Measurements from ENCODE around the gene PARS2. TPM values are rescaled to one million over a fixed set of nuclear protein-coding genes. Genes with fewer than 3 reads are reported as not detected.

Gene PARS2
- total and polyA plus RNA-seq, 2 experiments from 2014 or later = 4.8 to 9.3 TPM

- no peaks in the 10 kb centered on the region for H3K9me3 ChIP-seq (ENCODE audit: low read depth)
- no peaks in the 10 kb centered on the region for H4K20me1 ChIP-seq (ENCODE audit: insufficient read depth, poor library complexity, severe bottlenecking)
- WGBS (ENCODE audit: low lambda C conversion rate, missing lambda C conversion rate) = 89% methylated on average over 6 of the region's 6 CpGs
- no peak overlapping the region for H3K27ac ChIP-seq
- DNase-seq (ENCODE audit: low spot score) = no peak
- no peaks in the 10 kb centered on the region for H3K9me2 ChIP-seq (replicated peaks; ENCODE audit: insufficient read depth)
- H3K4me3 ChIP-seq = no peak overlapping the region
- H3K4me1 ChIP-seq (ENCODE audit: insufficient read depth) = no peaks in the 10 kb centered on the region
- TF ChIP-seq EZH2 (IDR thresholded peaks at IDR 0.05; ENCODE audit: borderline replicate concordance) = no peak
- no peaks in the 10 kb centered on the region for H3K27me3 ChIP-seq
- no peaks in the 10 kb centered on the region for H3K36me3 ChIP-seq (replicated peaks; ENCODE audit: insufficient read depth, low read depth)
- H3K79me2 ChIP-seq = no peaks in the 10 kb centered on the region
- H2AFZ ChIP-seq = no peak overlapping the region
- no peak overlapping the region for H3K4me2 ChIP-seq
Observed at GRCh38 chr1:54750596-54750995, 13.7 kb downstream of the PARS2 start.

DNA sequence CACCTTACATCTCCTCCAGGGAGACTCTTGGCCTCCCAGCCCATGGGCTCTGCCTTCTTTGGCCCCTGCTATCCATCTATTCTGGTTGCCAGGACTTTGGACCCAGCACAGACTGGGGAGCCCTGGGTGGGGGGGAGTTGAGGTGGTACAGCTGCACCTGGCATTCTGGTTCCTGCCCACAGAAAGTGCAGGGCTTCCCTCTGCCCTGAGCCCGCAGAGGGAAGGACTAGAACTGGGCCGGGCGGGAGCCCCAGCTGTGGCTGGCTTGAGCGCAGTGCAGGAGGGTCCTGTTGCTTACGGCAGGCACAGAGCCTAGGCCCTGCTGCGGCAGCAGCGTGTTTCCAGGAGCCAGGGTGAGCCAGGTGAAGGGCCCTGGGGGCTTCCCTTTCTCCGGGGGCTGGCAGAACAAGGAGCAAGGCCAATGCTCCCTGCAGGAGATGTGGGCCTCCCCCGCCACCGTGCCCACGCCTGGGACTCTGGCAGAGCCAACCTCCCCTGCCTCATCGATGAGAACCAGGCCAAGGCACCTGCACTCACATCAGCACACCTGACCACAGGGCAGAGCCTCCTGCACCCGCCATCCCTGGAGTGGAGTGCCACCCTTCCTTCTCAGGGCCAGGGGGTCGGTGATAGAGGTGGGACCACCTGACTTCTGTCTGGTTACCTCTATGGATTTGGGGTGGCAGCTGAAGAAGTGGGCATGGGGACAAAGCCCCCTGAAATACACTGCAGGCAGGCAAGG lies 16.1 kb downstream of the PARS2 start:
- WGBS (ENCODE audit: low lambda C conversion rate, missing lambda C conversion rate) = 90% methylated on average over 12 of the region's 14 CpGs
- Histone ChIP-seq H3K36me3 (replicated peaks; ENCODE audit: insufficient read depth, low read depth) (no peaks in the 10 kb centered on the region), H3K9me3 (ENCODE audit: low read depth) (no peaks in the 10 kb centered on the region)

GRCh38 chr1:54745864-54746263 lies 18.5 kb downstream of the PARS2 start:
- no peak for TF ChIP-seq CTCF (IDR thresholded peaks at IDR 0.05; ENCODE audit: poor library complexity)
- TF ChIP-seq EZH2phosphoT487 (IDR thresholded peaks at IDR 0.05; ENCODE audit: low read depth, severe bottlenecking, unreplicated experiment) = no peak
- TF ChIP-seq EZH2 (IDR thresholded peaks at IDR 0.05; ENCODE audit: borderline replicate concordance) = no peak

More for the DNA sequence above, 16.1 kb downstream of the PARS2 start:
- H4K20me1 ChIP-seq (ENCODE audit: insufficient read depth, poor library complexity, severe bottlenecking) = no peaks in the 10 kb centered on the region
- no peak overlapping the region for H2AFZ ChIP-seq
- no peaks in the 10 kb centered on the region for H3K27me3 ChIP-seq
- H3K4me2 ChIP-seq = no peak overlapping the region
- TF ChIP-seq EZH2phosphoT487 (IDR thresholded peaks at IDR 0.05; ENCODE audit: low read depth, severe bottlenecking, unreplicated experiment) = no peak
- no peak for TF ChIP-seq EZH2 (IDR thresholded peaks at IDR 0.05; ENCODE audit: borderline replicate concordance)
- TF ChIP-seq CTCF (IDR thresholded peaks at IDR 0.05; ENCODE audit: poor library complexity) = no peak
- DNase-seq (ENCODE audit: low spot score) = no peak
- H3K27ac ChIP-seq = no peak overlapping the region
- no peaks in the 10 kb centered on the region for H3K9me2 ChIP-seq (replicated peaks; ENCODE audit: insufficient read depth)
- no peaks in the 10 kb centered on the region for H3K79me2 ChIP-seq
- no peak overlapping the region for H3K4me3 ChIP-seq
- no peaks in the 10 kb centered on the region for H3K4me1 ChIP-seq (ENCODE audit: insufficient read depth)

GRCh38 chr1:54745274-54745673 lies 19.0 kb downstream of the PARS2 start:
- DNase-seq (ENCODE audit: low spot score) = no peak
- H3K4me1 ChIP-seq (ENCODE audit: insufficient read depth) = no peaks in the 10 kb centered on the region
- H3K4me2 ChIP-seq = no peak overlapping the region
- H3K27ac ChIP-seq = no peak overlapping the region
- H3K79me2 ChIP-seq = no peaks in the 10 kb centered on the region
- no peaks in the 10 kb centered on the region for H4K20me1 ChIP-seq (ENCODE audit: insufficient read depth, poor library complexity, severe bottlenecking)
- no peaks in the 10 kb centered on the region for H3K9me3 ChIP-seq (ENCODE audit: low read depth)
- no peak for TF ChIP-seq EZH2 (IDR thresholded peaks at IDR 0.05; ENCODE audit: borderline replicate concordance)
- no peak for TF ChIP-seq EZH2phosphoT487 (IDR thresholded peaks at IDR 0.05; ENCODE audit: low read depth, severe bottlenecking, unreplicated experiment)
- no peak for TF ChIP-seq CTCF (IDR thresholded peaks at IDR 0.05; ENCODE audit: poor library complexity)
- H3K4me3 ChIP-seq = no peak overlapping the region
- no peaks in the 10 kb centered on the region for H3K9me2 ChIP-seq (replicated peaks; ENCODE audit: insufficient read depth)
- no peaks in the 10 kb centered on the region for H3K27me3 ChIP-seq
- H2AFZ ChIP-seq = no peak overlapping the region
- no peaks in the 10 kb centered on the region for H3K36me3 ChIP-seq (replicated peaks; ENCODE audit: insufficient read depth, low read depth)
- 95% methylated on average over 6 of the region's 6 CpGs for WGBS (ENCODE audit: low lambda C conversion rate, missing lambda C conversion rate)

More at GRCh38 chr1:54745864-54746263, 18.5 kb downstream of the PARS2 start:
- Histone ChIP-seq H3K9me2 (replicated peaks; ENCODE audit: insufficient read depth) (no peaks in the 10 kb centered on the region), H3K27me3 (no peaks in the 10 kb centered on the region), H2AFZ (no peak overlapping the region), H4K20me1 (ENCODE audit: insufficient read depth, poor library complexity, severe bottlenecking) (no peaks in the 10 kb centered on the region), H3K4me1 (ENCODE audit: insufficient read depth) (no peaks in the 10 kb centered on the region), H3K9me3 (ENCODE audit: low read depth) (no peaks in the 10 kb centered on the region), H3K79me2 (no peaks in the 10 kb centered on the region), H3K4me2 (no peak overlapping the region), H3K27ac (no peak overlapping the region), H3K4me3 (no peak overlapping the region), H3K36me3 (replicated peaks; ENCODE audit: insufficient read depth, low read depth) (no peaks in the 10 kb centered on the region)
- 97% methylated on average over 4 of the region's 4 CpGs for WGBS (ENCODE audit: low lambda C conversion rate, missing lambda C conversion rate)
- no peak for DNase-seq (ENCODE audit: low spot score)
